AG08395 (cell line): Measurements from ENCODE around the gene DEDD2.
A peak's percentile ranks its signal among the peaks of the same experiment; 100 is the strongest.

ENCODE experiments used
- DNase-seq: peaks from one replicate; pipeline ENCODE4 v3.0.0; 2012; ENCODE audit warnings: mixed read lengths, low spot score

The DEDD2 gene

GRCh38 chr19:42248270-42249148, 31.0 kb upstream of the DEDD2 start:
- no peak for DNase-seq

- DNase-seq: no peak
Observed at GRCh38 chr19:42247640-42248199, 30.2 kb upstream of the DEDD2 start.

DNA sequence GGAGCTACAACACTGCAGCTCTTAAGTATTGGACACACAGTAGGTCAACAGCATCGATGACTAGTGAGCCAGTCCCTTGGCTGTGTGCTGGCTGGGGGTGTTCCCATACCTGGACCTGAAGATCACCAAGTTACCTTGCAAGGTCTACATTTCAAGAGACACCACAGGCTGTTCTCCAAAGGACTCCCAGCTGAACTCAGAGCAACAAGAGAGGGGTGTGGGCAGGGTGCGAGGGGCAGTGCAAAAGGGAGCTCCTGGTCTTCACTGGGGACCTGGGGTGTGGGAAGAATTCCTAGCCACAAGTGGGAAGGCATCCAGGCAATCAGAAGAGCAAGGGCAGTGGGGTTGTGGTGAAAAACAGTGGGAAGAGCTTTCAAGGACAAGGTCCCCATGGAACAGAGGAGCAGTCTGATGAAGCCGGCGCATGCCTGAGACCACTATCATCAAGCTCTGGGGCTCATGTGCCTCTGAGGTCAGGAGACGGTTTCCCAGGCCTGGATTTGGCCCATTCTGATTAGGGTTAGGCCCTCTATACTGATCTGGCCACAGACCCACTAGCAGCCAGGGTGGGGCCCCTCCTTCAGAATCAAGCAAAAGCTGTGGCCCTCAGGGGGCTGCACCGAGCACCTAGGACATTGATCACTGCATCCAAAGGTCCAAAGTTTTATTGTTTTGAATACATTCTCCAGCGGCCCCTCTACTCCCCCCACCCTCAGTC, 29.6 kb upstream of the DEDD2 start:
- DNase-seq: no peak

DNA sequence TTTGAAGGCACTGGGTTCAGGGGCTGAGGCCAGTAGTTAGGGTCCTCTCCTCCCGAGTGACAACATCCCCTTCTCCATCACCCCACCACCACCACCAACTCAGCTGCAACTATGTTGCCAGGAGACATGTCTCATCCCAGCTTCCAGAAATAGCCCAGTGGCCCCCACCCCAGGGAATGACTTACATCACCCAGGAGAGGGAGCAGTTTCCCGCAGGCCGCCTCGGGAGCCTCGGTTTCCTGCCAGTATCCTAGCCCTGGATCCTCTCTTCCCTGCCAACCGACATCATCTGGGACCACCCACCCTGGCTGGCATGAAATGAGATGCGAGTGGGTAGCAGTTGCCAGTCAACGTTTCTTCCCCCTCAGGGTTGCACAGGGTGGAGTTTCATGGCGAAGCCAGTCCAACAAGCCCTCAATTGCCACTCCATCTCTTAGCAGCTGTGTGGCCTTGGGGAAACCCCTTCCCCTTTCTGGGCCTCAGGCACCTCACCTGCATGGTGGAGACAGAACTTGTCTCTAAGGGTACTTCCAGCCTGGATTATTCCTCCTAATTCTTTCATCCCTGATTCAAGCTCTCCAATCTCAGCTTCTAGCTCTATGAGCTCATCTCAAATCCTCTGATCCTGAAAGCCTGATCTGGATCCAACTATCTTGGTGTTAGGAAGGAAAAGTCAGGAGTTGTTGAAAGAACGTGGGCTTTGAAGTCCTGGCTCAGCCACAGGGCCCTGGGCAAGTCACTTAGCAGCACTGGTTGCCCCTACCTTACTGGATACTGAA, 28.9 kb upstream of the DEDD2 start:
- peak; percentile 87 for DNase-seq

- no peak for DNase-seq
Observed at GRCh38 chr19:42245231-42245630, 27.8 kb upstream of the DEDD2 start.

DNA sequence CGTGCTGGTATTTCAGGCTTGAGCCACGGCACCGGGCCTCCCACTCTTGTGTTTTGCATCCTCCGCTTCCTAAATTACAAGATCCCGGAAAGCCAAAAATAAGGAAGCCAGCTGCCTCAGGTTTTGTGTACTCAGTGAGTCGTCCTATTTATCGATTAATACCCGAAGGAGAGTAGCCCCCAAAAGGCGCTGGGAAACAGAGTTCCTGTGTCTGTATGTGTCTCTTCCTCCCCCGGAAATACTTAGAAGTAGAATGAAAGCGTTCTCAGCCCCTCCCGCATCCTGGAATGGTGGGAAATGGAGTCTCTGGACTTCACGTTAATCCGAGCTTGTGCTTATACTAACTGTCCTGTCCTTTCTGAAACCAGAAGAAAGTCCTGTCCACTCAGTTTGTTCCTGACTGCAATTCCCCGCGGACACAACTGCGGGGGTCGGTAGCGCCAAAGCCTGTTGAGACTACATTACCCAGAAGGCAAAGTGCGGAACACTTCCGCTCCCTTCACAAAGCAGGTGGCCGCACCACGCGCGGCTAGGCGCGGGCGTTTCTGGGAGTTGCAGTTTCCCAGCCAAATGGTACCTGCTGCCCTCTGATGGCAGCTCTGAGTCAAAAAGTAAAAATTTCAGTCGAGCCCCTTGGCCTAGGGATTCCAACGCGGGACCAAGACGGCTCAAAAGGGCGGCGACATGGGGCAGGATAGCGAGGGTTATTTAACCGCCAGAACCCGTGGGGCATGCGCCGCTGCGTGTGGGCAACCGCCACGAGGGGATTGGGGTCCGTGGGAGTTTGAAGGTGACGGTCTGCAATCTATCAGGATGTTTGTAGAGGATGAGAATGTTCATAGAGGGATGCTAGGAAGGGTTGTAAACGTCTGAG, 27.1 kb upstream of the DEDD2 start:
- DNase-seq: peak; percentile 82

- peak; percentile 94 for DNase-seq
Observed at GRCh38 chr19:42242512-42243409, 25.3 kb upstream of the DEDD2 start, which contains the start of gene GSK3A. GSK3A (minus strand) TSS chr19:42242602; CDS start chr19:42242465, 137 bp downstream.

- no peak for DNase-seq
Observed at GRCh38 chr19:42242069-42242511, 24.6 kb upstream of the DEDD2 start.

- no peak for DNase-seq
Observed at GRCh38 chr19:42241279-42241678, 23.8 kb upstream of the DEDD2 start.

DNA sequence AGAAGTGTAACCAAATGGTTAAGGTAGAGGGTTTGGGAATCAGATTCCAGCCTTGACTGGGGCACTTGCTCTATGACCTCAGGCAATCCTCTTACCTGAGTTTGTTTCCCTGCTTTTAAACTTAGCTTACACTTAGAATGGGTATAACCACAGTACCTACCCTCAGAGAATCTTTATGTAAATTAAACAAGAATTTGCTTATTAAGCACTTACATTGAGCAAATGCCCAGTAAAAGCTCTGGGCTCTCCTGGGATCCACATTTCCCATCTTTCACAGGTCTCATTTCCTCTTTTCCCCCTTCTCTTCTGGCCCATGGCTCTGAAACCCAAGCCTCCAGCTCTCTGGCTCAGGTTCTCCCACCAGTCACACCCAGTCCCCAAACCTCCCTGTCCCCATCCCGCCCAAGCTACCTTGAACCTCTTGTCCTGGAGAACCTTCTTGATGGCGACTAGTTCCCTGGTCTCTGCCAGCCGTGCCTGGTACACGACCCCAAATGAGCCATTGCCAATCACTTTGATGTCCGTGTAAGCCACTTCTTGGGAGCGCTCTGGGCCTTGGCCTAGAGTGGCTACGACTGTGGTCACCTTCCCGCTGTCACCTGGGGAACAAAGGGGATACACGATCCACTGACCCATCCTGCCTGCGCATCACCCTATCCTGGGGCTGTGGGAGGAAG, 22.2 kb upstream of the DEDD2 start:
- DNase-seq: no peak

DNA sequence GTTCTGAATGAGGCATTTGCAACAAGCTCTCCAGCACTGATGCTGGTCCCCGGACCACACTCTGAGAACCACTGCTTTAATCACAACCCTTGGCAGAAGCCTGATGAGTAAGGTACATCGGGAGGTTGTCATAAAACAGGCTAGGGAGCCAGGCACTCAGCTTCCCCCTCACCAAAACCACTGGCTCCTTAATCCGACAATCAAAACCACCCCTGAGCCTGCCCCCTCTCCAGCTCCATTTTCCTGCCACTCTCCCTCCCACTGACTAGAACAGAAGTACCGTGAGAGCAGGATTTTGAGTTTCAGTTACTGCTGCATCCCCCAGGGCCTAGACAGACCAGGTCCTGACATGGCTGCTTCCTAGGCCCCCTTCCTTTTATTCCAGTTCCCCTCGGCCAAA, 17.7 kb upstream of the DEDD2 start:
- no peak for DNase-seq

GRCh38 chr19:42234364-42234763, 16.9 kb upstream of the DEDD2 start:
- no peak for DNase-seq

DNA sequence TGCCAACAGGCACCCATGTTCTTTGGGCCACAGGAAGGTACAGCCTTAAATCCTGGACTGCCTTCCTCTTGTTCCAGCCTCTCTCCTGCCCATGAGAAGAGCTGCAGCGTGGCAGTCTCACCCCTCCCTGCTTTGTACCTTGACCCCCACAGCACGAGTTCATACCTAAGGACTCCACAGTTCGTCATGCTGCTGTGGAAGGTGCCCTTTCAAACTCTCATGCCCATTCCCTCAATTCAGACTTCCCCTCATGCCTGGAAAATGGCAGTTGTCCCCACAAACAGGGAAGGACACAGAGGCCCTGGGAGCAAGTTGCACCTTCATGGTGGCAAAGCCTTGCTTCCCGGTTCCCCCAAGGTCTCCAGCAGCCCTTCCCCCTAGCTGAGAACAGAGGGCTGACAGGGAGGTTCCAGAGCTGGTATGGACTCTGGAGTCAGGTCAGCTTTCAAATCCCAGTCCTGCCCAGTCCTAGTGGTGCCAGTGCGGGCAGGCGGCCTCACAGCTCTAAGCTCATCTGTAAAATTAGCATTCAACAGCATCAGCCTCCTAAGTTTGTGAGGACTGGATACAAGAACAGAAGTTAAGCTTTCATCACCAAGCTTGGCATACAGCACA, 16.3 kb upstream of the DEDD2 start:
- no peak for DNase-seq

DNA sequence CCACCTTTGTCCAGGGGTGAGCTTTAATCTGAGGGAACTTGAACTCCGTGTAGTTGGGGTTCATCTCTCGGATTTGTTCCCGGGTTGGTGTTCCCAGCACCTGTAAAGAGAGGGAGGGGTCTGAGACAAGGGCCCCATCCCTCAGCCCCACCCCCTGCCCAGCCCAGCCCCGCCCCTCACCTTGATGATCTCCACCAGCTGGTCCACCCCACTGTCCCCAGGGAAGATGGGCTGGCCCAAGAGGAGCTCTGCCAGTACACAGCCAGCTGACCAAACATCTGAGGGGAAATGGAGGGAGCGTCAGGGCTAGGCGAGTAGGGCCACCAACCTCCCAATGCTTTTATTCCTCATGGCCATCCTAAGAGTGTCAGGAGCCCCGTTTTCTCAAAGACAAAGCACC, 15.6 kb upstream of the DEDD2 start:
- DNase-seq: no peak

DNA sequence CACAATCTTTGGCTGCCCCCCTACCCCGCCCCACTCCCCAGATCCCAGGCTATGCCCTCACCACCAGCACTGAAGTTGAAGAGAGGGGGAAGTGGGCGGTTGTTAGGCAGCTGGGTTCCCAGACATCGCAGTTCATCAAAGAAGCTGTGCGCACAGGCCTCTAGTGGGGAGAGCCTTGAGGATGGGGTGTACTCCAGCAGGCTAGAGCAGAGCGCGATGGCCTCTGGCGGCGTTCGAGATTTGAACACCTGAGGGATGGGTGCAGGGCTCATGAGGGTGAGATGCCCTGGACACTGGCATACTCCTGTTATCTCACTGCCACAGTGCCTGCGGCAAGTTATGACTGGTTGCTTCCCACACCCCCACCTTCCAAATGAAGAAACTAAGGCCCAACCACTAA, 15.0 kb upstream of the DEDD2 start:
- DNase-seq: no peak

- no peak for DNase-seq
Observed at GRCh38 chr19:42230571-42230970, 13.1 kb upstream of the DEDD2 start.

GRCh38 chr19:42229855-42230351, 12.4 kb upstream of the DEDD2 start:
- peak; percentile 58 for DNase-seq

DNA sequence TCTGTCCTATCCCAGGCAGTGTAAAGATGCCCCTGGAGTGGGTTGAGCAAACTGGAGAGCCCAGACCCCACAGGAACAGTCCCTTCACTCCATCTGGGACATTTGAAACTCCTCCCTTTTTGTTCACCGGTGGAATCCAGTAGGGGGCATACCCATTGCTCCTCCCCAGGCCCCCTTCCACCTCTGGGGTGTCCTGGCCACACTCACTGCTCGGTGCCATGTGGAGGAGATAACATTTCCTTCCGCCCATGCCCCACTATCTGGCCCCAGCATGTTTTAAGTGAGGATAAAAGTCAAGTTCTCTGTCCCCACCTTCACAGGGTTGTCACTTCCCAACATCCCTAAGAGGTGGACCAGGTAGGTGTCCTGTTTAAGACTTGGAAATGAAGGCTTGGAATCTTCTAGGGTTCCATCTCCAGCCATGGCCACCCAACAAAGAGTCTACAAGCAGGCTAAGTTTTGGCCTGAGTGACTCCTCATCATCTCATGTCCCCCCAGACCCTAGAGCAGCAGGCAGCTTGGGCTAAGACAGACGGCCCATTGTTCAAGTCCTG, 11.9 kb upstream of the DEDD2 start:
- DNase-seq: no peak
